ENCODE measurements around the gene LCOR. TPM values are rescaled to one million over a fixed set of nuclear protein-coding genes. Genes with fewer than 3 reads are reported as not detected.

LCOR gene
- total and polyA plus RNA-seq, 2 of the 13 experiments (the other 11 are each of a cell fraction or from before 2014, with no cell fraction given), result 12.4 to 23.7 TPM

- TF ChIP-seq CREB1 (IDR thresholded peaks at IDR 0.05), result no peak
- no peak for TF ChIP-seq CREB1 (CRISPR knock-in tag; IDR thresholded peaks at IDR 0.05)
- no peak for TF ChIP-seq NCOR1 (IDR thresholded peaks at IDR 0.05; ENCODE audit: borderline replicate concordance, low read length)
- TF ChIP-seq ATF6 (CRISPR knock-in tag; conservative IDR thresholded peaks at IDR 0.05), result no peak
- TF ChIP-seq SAP130 (CRISPR knock-in tag; IDR thresholded peaks at IDR 0.05; ENCODE audit: low read depth), result peak; percentile 59
- TF ChIP-seq BATF2 (CRISPR knock-in tag; IDR thresholded peaks at IDR 0.05), result no peak
- no peak for TF ChIP-seq TOE1 (CRISPR knock-in tag; IDR thresholded peaks at IDR 0.05)
- TF ChIP-seq ZNF362 (CRISPR knock-in tag; IDR thresholded peaks at IDR 0.05; ENCODE audit: borderline replicate concordance), result no peak
- no peak for TF ChIP-seq NR3C1 (CRISPR knock-in tag; IDR thresholded peaks at IDR 0.05)
- no peak for TF ChIP-seq ZNF333 (CRISPR knock-in tag; IDR thresholded peaks at IDR 0.05; ENCODE audit: borderline replicate concordance)
- TF ChIP-seq ZNF414 (CRISPR knock-in tag; IDR thresholded peaks at IDR 0.05), result no peak
- no peak for TF ChIP-seq ZNF879 (CRISPR knock-in tag; IDR thresholded peaks at IDR 0.05)
- TF ChIP-seq POLR2A (IDR thresholded peaks at IDR 0.05; ENCODE audit: insufficient read depth in 1 of 2, low read depth in 2 of 2, low read length in 2 of 2), result peak; percentile 42 to 52; a peak in 2 of 4 replicates
- TF ChIP-seq ZNF235 (CRISPR knock-in tag; IDR thresholded peaks at IDR 0.05; ENCODE audit: borderline replicate concordance), result no peak
- peak; percentile 63; the same call in 1 of the 2 replicates for TF ChIP-seq SAFB2 (CRISPR knock-in tag; IDR thresholded peaks at IDR 0.05; ENCODE audit: borderline replicate concordance, low read depth)
- TF ChIP-seq ATF1 (CRISPR knock-in tag; IDR thresholded peaks at IDR 0.05), result no peak
- no peak for TF ChIP-seq KMT2A (CRISPR knock-in tag; IDR thresholded peaks at IDR 0.05)
- TF ChIP-seq ZNF83 (CRISPR knock-in tag; IDR thresholded peaks at IDR 0.05; ENCODE audit: borderline replicate concordance), result no peak
- TF ChIP-seq ZFAT (CRISPR knock-in tag; conservative IDR thresholded peaks at IDR 0.05), result no peak
- no peak for TF ChIP-seq ZNF468 (CRISPR knock-in tag; IDR thresholded peaks at IDR 0.05)
- 0 out of 2 replicates have a peak, but pooled peaks have one; percentile 25 for TF ChIP-seq SP4 (CRISPR knock-in tag; IDR thresholded peaks at IDR 0.05)
- no peak for TF ChIP-seq RAD51 (IDR thresholded peaks at IDR 0.05; ENCODE audit: borderline replicate concordance)
- no peak for TF ChIP-seq PHF20 (CRISPR knock-in tag; IDR thresholded peaks at IDR 0.05)
- no peak; the same call in 1 of the 2 replicates for TF ChIP-seq ZNF329 (CRISPR knock-in tag; IDR thresholded peaks at IDR 0.05; ENCODE audit: low read depth)
- TF ChIP-seq ZNF446 (CRISPR knock-in tag; IDR thresholded peaks at IDR 0.05), result no peak
- no peak for TF ChIP-seq ATM (IDR thresholded peaks at IDR 0.05; ENCODE audit: borderline replicate concordance)
- no peak for TF ChIP-seq ZNF367 (CRISPR knock-in tag; IDR thresholded peaks at IDR 0.05; ENCODE audit: borderline replicate concordance)
- TF ChIP-seq ZNF788 (CRISPR knock-in tag; IDR thresholded peaks at IDR 0.05; ENCODE audit: borderline replicate concordance), result no peak; the same call in 1 of the 2 replicates
- no peak for TF ChIP-seq ZKSCAN1 (IDR thresholded peaks at IDR 0.05; ENCODE audit: low read length)
- no peak for TF ChIP-seq ZNF670 (CRISPR knock-in tag; IDR thresholded peaks at IDR 0.05; ENCODE audit: borderline replicate concordance)
- no peak for TF ChIP-seq ZNF317 (CRISPR knock-in tag; IDR thresholded peaks at IDR 0.05)
Observed at GRCh38 chr10:96832721-96833219, 672 bp downstream of the LCOR start (continued).
